CD4-positive, alpha-beta T cell (primary cell): ENCODE measurements around the gene ENOX2. TPM values are rescaled to one million over a fixed set of nuclear protein-coding genes. Genes with fewer than 3 reads are reported as not detected.

Source experiments
- ATAC-seq: fragments of 200-7000 bp; cut with Tn5 transposase; one replicate; pipeline ENCODE4 v1.10.0; 2022; ENCODE audit warnings: mild to moderate bottlenecking; ENCODE audit not compliant: poor library complexity
- CTCF ChIA-PET: fragments of 350-600 bp; sonication (Branson Sonifier 250); formaldehyde crosslinking; loops from one replicate; lab custom pipeline; 2021; ENCODE audit warnings: antibody characterized with exemption, inconsistent platforms; lab: Charles Lee
- POLR2A ChIA-PET: fragments of 350-600 bp; sonication (Branson Sonifier 250); formaldehyde crosslinking; loops from one replicate; lab custom pipeline; 2021; ENCODE audit warnings: antibody characterized with exemption, inconsistent platforms; lab: Charles Lee
- DNase-seq, 14 experiments: peaks; one replicate each; pipeline ENCODE4 v3.0.0-alpha.2; 2013 to 2020; ENCODE audit warnings: mixed read lengths in 2 of 14
- H3K27ac ChIP-seq, 2 donors: one replicate each; pipeline versions ENCODE4 v1.5.1 to v1.7.0; 2013; ENCODE audit warnings: low read length in 2 of 2, low read depth in 1 of 2, mild to moderate bottlenecking in 1 of 2
- H3K27me3 ChIP-seq, 2 experiments: 1 replicate in 1 of 2; 2 replicates in 1 of 2; pipeline versions ENCODE4 v1.6.1 to v1.7.0; 2013; ENCODE audit warnings: low read length in 2 of 2, control low read depth in 1 of 2, mild to moderate bottlenecking in 1 of 2, moderate library complexity in 1 of 2; ENCODE audit not compliant: insufficient read depth in 2 of 2, control insufficient read depth in 1 of 2
- H3K36me3 ChIP-seq: one replicate; pipeline ENCODE4 v1.6.1; 2013; ENCODE audit warnings: low read length, control low read depth; ENCODE audit not compliant: insufficient read depth
- H3K4me1 ChIP-seq: one replicate; pipeline ENCODE4 v1.6.1; 2013; ENCODE audit warnings: low read length, control low read depth; ENCODE audit not compliant: insufficient read depth
- H3K4me3 ChIP-seq: one replicate; pipeline ENCODE4 v1.5.1; 2013; ENCODE audit warnings: mild to moderate bottlenecking, low read length, moderate library complexity
- H3K9me3 ChIP-seq, 2 experiments: 1 replicate in 1 of 2; 2 replicates in 1 of 2; pipeline versions ENCODE4 v1.6.1 to v1.7.0; 2013; ENCODE audit warnings: low read length in 2 of 2, mild to moderate bottlenecking in 2 of 2, control low read depth in 1 of 2, moderate library complexity in 1 of 2; ENCODE audit not compliant: control insufficient read depth in 1 of 2, insufficient read depth in 1 of 2
- H3K27ac Mint-ChIP-seq: one replicate; pipeline ENCODE4 v1.8.0; 2020; ENCODE audit warnings: mixed read lengths
- H3K27me3 Mint-ChIP-seq: one replicate; pipeline ENCODE4 v1.8.0; 2021; ENCODE audit warnings: mixed read lengths
- H3K36me3 Mint-ChIP-seq: one replicate; pipeline ENCODE4 v1.8.0; 2021; ENCODE audit warnings: low read depth, mixed read lengths
- H3K4me1 Mint-ChIP-seq: one replicate; pipeline ENCODE4 v1.8.0; 2021; ENCODE audit warnings: low read depth, mixed read lengths
- H3K4me3 Mint-ChIP-seq: one replicate; pipeline ENCODE4 v1.8.0; 2020; ENCODE audit warnings: mild to moderate bottlenecking, mixed read lengths
- H3K9me3 Mint-ChIP-seq: one replicate; pipeline ENCODE4 v1.8.0; 2020; ENCODE audit warnings: mixed read lengths
- intact Hi-C, 2 experiments: fragments of 100-400 bp; cut with DNase I in 1 of 2; cut with micrococcal nuclease in 1 of 2; formaldehyde crosslinking; loops; one replicate each; pipeline versions ENCODE4 v1.15.1 to v1.9.0; 2023 to 2025; cut with DNase I, micrococcal nuclease
- total RNA-seq, 174 experiments: library from RNA in 2 of 174; stranded (reverse) in 2 of 174; gene quantifications; one replicate each; pipeline ENCODE4 v1.2.3 and lab custom pipeline; 2021 to 2026
- TF ChIP-seq, protein P1 (sequence below): fragments of 200-600 bp; IDR thresholded peaks from one replicate; pipeline ENCODE4 v1.8.0; 2022; ENCODE audit warnings: antibody characterized with exemption, mild to moderate bottlenecking

Gene ENOX2
- total RNA-seq, 2 experiments from 2014 or later = 4.0 to 6.5 TPM

DNA sequence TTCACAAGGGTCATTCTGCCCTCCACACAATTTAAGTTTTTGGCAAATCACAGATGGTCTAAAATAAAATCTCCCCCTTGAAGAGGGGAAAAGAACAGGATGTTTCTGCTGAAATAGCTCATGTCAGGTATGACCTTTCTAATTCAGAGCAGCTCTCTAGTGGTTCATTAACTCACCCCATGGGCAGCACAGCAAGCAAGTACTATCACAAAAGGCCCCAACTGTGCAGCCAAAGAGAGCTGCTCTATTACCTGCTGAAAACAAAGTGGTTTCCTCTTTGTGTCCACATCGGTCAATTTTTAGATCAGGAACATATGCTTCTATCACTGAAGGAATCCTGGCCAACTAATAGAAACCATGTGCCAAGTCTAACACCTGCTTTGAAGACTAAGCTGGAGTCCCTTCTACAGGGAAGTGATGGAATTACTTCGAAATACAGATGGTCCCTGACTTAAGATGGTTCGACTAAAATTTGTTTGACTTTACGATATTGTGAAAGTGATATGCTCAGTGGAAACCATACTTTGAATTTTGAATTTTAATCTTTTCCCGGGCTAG, 164.3 kb downstream of the ENOX2 start:
- no peak for DNase-seq
- CTCF ChIA-PET = no interaction called here
- no peak overlapping the region for H3K27ac ChIP-seq
- Mint-ChIP-seq H3K4me3 (no peak overlapping the region), H3K27ac (no peak overlapping the region), H3K4me1 (no peaks in the 10 kb centered on the region), H3K36me3 (peaks cover 6% of the 10 kb centered on the region), H3K27me3 (no peaks in the 10 kb centered on the region), H3K9me3 (no peaks in the 10 kb centered on the region)
- no peaks in the 10 kb centered on the region for H3K27me3 ChIP-seq
- H3K4me3 ChIP-seq = no peak overlapping the region
- POLR2A ChIA-PET = no interaction called here
- TF ChIP-seq, protein P1, sequence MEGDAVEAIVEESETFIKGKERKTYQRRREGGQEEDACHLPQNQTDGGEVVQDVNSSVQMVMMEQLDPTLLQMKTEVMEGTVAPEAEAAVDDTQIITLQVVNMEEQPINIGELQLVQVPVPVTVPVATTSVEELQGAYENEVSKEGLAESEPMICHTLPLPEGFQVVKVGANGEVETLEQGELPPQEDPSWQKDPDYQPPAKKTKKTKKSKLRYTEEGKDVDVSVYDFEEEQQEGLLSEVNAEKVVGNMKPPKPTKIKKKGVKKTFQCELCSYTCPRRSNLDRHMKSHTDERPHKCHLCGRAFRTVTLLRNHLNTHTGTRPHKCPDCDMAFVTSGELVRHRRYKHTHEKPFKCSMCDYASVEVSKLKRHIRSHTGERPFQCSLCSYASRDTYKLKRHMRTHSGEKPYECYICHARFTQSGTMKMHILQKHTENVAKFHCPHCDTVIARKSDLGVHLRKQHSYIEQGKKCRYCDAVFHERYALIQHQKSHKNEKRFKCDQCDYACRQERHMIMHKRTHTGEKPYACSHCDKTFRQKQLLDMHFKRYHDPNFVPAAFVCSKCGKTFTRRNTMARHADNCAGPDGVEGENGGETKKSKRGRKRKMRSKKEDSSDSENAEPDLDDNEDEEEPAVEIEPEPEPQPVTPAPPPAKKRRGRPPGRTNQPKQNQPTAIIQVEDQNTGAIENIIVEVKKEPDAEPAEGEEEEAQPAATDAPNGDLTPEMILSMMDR = no peak
- no peaks in the 10 kb centered on the region for H3K36me3 ChIP-seq
- no peaks in the 10 kb centered on the region for H3K4me1 ChIP-seq
- H3K9me3 ChIP-seq = no peaks in the 10 kb centered on the region
- no peak for ATAC-seq
- intact Hi-C loops = no loop called here

GRCh38 chrX:130734713-130735112, 168.3 kb downstream of the ENOX2 start:
- Mint-ChIP-seq H3K4me1 (no peaks in the 10 kb centered on the region), H3K9me3 (no peaks in the 10 kb centered on the region), H3K27ac (no peak overlapping the region), H3K27me3 (no peaks in the 10 kb centered on the region), H3K4me3 (no peak overlapping the region), H3K36me3 (peaks cover 19% of the 10 kb centered on the region)
- H3K27me3 ChIP-seq = no peaks in the 10 kb centered on the region
- ATAC-seq = no peak
- no peak for DNase-seq
- H3K9me3 ChIP-seq = peaks cover 0 to 11% of the 10 kb centered on the region in 2 experiments
- H3K36me3 ChIP-seq = no peaks in the 10 kb centered on the region
- ChIA-PET POLR2A (no interaction called here), CTCF (no interaction called here)
- no peaks in the 10 kb centered on the region for H3K4me1 ChIP-seq
- no peak overlapping the region for H3K27ac ChIP-seq
- TF ChIP-seq, protein P1 = no peak
- no peak overlapping the region for H3K4me3 ChIP-seq
- intact Hi-C loops = no loop called here

DNA sequence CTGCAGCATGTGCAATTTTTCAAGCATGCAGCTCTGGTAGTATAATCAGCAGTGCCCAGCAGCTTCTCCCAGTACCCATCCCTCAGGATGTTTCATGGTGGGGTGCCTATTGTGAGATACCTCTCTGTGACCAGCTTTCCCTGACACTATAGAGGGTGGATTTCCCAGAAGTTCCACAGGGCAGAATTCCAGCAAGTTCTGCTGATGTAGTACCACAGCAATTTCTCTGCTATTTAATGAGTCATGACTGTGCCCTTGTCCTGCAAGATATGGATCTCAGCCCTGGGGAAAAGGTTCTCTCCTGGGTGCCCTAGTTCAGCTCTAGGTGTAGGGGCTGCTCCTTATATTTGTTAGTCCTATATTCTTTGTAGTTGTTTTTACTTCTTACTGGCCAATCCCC, 174.8 kb downstream of the ENOX2 start:
- H3K36me3 Mint-ChIP-seq = peaks cover 60% of the 10 kb centered on the region
- no peaks in the 10 kb centered on the region for H3K27me3 ChIP-seq
- DNase-seq = no peak
- no peaks in the 10 kb centered on the region for H3K27me3 Mint-ChIP-seq
- peaks cover 8% of the 10 kb centered on the region for H3K36me3 ChIP-seq
- intact Hi-C loops = no loop called here
- no peaks in the 10 kb centered on the region for H3K4me1 Mint-ChIP-seq
- no peaks in the 10 kb centered on the region for H3K4me1 ChIP-seq
- no peak for ATAC-seq
- no peak overlapping the region for H3K27ac Mint-ChIP-seq
- no peak overlapping the region for H3K27ac ChIP-seq
- POLR2A ChIA-PET = no interaction called here
- no peak overlapping the region for H3K4me3 ChIP-seq
- H3K4me3 Mint-ChIP-seq = no peak overlapping the region
- CTCF ChIA-PET = no interaction called here
- H3K9me3 Mint-ChIP-seq = peaks cover 3% of the 10 kb centered on the region
- peaks cover 5 to 21% of the 10 kb centered on the region in 2 experiments for H3K9me3 ChIP-seq
- TF ChIP-seq, protein P1 = no peak
